Measurements from ENCODE around the gene RAD50.
"Not testable (repeated sequence)": the region's sequence is repeated elsewhere in the genome, so short reads cannot be mapped to it uniquely, and the experiment has no call there.

The RAD50 gene

DNA sequence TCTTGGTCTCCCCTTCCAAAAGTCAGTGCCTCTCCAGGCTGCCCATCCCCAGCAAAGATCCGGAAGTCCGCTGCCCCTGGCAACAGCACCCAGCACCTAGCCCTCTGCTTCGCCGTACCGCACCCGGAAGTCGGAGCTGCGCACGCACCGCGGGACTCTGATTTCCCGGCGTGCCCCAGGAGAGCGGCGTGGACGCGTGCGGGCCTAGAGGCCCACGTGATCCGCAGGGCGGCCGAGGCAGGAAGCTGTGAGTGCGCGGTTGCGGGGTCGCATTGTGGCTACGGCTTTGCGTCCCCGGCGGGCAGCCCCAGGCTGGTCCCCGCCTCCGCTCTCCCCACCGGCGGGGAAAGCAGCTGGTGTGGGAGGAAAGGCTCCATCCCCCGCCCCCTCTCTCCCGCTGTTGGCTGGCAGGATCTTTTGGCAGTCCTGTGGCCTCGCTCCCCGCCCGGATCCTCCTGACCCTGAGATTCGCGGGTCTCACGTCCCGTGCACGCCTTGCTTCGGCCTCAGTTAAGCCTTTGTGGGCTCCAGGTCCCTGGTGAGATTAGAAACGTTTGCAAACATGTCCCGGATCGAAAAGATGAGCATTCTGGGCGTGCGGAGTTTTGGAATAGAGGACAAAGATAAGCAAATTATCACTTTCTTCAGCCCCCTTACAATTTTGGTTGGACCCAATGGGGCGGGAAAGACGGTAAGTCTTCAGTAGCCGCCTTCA is at the start of gene RAD50:
Gene RAD50, plus strand, starts transcription at position 215 of the 715 bp plus-strand sequence. Its CDS starts 348 bp downstream, at position 563.
- TF ChIP-seq, protein P1, sequence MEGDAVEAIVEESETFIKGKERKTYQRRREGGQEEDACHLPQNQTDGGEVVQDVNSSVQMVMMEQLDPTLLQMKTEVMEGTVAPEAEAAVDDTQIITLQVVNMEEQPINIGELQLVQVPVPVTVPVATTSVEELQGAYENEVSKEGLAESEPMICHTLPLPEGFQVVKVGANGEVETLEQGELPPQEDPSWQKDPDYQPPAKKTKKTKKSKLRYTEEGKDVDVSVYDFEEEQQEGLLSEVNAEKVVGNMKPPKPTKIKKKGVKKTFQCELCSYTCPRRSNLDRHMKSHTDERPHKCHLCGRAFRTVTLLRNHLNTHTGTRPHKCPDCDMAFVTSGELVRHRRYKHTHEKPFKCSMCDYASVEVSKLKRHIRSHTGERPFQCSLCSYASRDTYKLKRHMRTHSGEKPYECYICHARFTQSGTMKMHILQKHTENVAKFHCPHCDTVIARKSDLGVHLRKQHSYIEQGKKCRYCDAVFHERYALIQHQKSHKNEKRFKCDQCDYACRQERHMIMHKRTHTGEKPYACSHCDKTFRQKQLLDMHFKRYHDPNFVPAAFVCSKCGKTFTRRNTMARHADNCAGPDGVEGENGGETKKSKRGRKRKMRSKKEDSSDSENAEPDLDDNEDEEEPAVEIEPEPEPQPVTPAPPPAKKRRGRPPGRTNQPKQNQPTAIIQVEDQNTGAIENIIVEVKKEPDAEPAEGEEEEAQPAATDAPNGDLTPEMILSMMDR (IDR thresholded peaks at IDR 0.05; ENCODE audit: low read depth, low read length): no peak
- H3K4me3 ChIP-seq (ENCODE audit: low read depth, low read length): peak within 1 kb of the TSS; percentile 72

DNA sequence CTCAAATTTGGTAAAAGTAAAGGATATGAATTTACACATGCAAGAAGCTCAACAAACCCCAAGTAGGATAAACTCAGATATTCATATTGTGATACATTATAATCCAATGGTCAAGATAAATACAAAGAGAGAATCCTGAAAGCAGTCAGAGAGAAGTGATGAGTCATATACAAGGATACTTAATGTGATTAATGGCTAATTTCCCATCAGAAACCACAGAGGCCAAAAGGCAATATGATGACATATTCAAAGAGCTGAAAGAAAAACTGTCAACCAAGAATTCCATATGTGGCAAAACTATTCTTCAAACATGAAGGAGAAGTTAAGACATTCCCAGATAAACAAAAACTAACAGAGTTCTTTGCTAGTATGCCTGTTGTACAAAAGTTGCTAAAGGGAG is 46.7 kb upstream of the RAD50 start:
- no peak overlapping the region for H3K4me3 ChIP-seq (ENCODE audit: low read depth, low read length)
- TF ChIP-seq, protein P1 (IDR thresholded peaks at IDR 0.05; ENCODE audit: low read depth, low read length): no peak

DNA sequence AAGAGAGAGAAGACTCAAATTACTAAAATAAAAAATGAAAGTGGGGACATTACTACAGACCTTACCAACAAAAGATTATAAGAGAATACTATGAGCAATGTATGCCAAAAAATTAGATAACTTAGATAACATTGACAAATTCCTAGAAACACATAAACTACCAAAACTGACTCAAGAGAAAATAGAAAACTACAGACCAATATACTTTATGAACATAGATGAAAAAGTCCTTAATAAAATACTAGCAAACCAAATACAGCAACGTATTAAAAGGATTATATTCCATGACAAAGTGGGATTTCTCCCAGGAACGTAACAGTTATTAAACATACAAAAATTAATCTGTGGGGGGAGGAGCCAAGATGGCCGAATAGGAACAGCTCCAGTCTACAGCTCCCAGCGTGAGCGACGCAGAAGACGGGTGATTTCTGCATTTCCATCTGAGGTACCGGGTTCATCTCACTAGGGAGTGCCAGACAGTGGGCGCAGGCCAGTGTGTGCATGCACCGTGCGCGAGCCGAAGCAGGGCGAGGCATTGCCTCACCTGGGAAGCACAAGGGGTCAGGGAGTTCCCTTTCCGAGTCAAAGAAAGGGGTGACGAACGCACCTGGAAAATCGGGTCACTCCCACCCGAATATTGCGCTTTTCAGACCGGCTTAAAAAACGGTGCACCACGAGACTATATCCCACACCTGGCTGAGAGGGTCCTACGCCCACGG is 43.0 kb upstream of the RAD50 start:
- not testable (repeated sequence) for H3K4me3 ChIP-seq (ENCODE audit: low read depth, low read length)

GRCh38 chr5:132522067-132522466 is 34.7 kb upstream of the RAD50 start:
- not testable (repeated sequence) for H3K4me3 ChIP-seq (ENCODE audit: low read depth, low read length)

GRCh38 chr5:132524877-132525276 is 31.9 kb upstream of the RAD50 start:
- H3K4me3 ChIP-seq (ENCODE audit: low read depth, low read length): not testable (repeated sequence)

DNA sequence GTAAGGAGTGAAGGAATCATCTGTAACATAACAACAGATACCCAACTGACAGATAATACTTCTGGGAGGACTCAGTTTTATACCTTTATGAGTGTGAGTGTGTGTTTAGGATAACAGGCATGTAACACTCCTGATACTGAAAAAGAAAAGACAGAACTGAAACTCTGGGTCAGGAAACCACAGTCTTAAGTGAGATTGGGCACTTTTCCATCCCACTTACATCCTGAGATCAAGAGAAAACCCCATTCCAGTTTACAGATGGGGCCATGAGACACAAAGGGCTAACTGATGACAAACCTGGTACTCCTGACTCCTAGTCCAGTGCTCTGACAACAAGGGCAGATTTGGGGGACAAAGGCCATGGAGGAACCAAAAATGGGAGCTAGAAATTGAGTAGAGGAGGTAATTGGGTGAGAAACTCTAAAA is 31.5 kb upstream of the RAD50 start:
- H3K4me3 ChIP-seq (ENCODE audit: low read depth, low read length): no peak overlapping the region
- TF ChIP-seq, protein P1 (IDR thresholded peaks at IDR 0.05; ENCODE audit: low read depth, low read length): no peak

DNA sequence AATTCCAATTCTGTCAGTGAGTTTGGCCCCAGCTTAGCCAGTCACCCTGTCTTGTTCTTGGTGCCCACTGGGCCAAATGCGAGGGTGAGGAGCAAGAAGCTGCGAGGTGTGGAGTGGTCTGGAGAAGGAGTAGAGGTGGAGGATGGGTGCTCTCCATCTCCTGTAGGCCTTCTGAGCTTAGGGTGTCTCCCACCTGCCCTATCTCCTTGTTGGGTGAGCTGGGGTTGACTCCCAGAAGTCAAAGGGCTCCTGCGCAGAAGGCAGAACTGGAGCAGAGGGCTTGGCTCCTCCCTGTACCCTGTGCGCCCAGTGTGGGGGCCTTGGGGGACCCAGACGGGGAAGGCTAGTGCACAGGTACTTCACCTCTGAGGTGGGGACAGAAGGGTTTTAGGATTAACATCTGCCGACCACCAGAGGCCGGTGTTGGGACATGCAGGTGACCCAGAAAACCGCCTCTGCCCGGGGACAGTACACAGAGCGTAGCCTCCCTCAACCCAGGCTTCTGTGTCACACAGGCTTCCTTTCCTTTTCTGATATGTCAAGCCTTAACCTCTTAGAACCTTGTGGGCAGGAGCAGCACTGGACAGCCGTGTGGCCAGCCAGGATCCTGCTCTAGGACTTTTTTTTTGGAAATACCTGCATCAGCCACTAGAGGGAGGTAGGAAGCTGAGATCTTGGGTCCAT is 30.3 kb upstream of the RAD50 start:
- no peak overlapping the region for H3K4me3 ChIP-seq (ENCODE audit: low read depth, low read length)

GRCh38 chr5:132526974-132527564 is 29.7 kb upstream of the RAD50 start:
- H3K4me3 ChIP-seq (ENCODE audit: low read depth, low read length): no peak overlapping the region
- TF ChIP-seq, protein P1 (IDR thresholded peaks at IDR 0.05; ENCODE audit: low read depth, low read length): no peak

More for the DNA sequence above, 30.3 kb upstream of the RAD50 start:
- TF ChIP-seq, protein P1 (IDR thresholded peaks at IDR 0.05; ENCODE audit: low read depth, low read length): peak; percentile 85

Measured in WI38 (cell line).